ENCODE data around the gene NTRK1.

- TF ChIP-seq CTCF (IDR thresholded peaks at IDR 0.05) (no peak), POLR2A (IDR thresholded peaks at IDR 0.05) (no peak), EP300 (IDR thresholded peaks at IDR 0.05) (no peak), POLR2AphosphoS5 (IDR thresholded peaks at IDR 0.05) (no peak)
Measured at GRCh38 chr1:156883919-156884318, 23.3 kb downstream of the NTRK1 start.

Measured in upper lobe of left lung (tissue), 4 donors.